HG02623 (cell line): ENCODE data around the gene NRP1.
A peak's percentile ranks its signal among the peaks of the same experiment; 100 is the strongest.

Experiments
- ATAC-seq: cut with Tn5 transposase; IDR thresholded peaks from one replicate; pipeline ENCODE4 v1.9.1; 2021; ENCODE audit warnings: moderate library complexity; ENCODE audit not compliant: unreplicated experiment

The NRP1 gene

GRCh38 chr10:33350041-33350440 is 15.6 kb upstream of the NRP1 start:
- no peak for ATAC-seq

- ATAC-seq, result no peak
Observed at GRCh38 chr10:33349268-33349667, 14.8 kb upstream of the NRP1 start.

DNA sequence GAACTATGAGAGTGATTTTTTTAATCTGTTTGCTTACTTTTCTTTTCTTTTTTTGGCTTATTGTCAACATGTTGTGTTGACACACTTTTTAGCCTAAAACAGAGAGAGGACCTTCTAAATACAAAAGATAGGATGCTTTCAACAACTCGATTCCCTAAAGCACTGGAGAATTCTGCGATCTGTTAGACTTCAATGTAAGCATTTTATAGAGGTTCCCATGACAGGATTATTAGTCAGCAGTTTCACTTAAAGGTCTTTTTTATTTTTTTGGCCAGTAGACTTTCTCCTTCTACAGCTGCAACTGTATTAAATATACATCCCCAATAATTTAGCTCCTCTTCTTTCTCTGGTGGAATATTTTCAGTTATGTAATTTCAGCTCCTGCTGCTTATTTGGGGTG is 12.7 kb upstream of the NRP1 start:
- no peak for ATAC-seq

DNA sequence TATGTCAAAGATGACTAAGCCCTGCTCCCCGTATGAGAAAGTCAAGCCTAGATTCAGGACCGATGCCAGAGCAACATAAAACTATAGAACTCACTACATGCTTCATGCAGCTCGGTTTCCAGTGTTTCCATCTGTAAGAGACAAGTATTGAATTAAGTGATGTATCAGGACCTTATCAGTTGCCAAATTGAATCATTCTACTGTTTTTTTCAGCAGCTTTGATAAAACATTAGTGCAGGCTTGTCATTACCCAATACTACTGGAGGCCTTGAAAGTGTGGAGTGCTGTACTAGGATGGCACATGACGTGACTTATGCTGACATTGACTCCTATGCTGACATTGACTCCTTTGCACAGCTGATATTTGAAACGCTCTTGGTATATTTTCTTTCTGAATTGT is 10.8 kb upstream of the NRP1 start:
- ATAC-seq, result no peak

DNA sequence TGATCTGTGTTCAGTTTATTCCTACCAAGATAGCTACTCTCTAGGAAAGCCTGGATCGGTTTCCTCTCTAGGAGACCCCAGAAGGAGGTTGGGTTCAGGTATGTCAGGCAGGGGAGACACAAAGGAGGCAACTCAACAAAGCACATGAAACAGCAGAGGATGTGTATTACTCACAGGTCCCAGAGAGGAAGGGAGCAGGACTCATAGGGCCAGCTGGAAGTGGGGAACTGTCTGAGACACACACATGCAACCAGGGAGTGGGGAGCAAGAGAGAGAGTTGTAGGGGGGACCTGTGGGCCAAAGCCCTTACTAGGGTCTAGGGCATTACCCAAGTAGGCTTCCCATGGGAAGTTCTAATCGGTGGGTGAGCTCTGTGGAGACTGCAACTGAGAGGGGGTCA is 10.2 kb upstream of the NRP1 start:
- no peak for ATAC-seq

DNA sequence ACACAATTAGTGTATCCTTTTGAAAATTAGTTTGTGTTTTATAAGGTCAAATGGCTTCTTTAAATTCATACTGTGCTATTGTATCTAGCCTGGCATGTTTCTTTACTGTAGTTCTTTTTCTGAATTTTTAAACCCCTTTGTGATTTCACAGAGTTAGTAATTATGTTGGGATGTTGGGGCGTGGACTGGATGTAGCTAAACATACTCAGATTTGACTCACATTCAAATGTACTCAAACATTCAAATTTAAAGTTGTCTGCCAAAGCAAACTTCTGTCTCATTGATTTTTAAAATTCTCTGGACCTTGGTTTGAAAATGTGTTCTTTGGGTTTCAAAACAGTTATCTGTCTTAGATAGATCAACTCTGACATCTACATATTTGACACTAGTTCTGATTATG is 7.2 kb upstream of the NRP1 start:
- ATAC-seq, result no peak

- no peak for ATAC-seq
Observed at GRCh38 chr10:33337326-33337957, 3.0 kb upstream of the NRP1 start.

DNA sequence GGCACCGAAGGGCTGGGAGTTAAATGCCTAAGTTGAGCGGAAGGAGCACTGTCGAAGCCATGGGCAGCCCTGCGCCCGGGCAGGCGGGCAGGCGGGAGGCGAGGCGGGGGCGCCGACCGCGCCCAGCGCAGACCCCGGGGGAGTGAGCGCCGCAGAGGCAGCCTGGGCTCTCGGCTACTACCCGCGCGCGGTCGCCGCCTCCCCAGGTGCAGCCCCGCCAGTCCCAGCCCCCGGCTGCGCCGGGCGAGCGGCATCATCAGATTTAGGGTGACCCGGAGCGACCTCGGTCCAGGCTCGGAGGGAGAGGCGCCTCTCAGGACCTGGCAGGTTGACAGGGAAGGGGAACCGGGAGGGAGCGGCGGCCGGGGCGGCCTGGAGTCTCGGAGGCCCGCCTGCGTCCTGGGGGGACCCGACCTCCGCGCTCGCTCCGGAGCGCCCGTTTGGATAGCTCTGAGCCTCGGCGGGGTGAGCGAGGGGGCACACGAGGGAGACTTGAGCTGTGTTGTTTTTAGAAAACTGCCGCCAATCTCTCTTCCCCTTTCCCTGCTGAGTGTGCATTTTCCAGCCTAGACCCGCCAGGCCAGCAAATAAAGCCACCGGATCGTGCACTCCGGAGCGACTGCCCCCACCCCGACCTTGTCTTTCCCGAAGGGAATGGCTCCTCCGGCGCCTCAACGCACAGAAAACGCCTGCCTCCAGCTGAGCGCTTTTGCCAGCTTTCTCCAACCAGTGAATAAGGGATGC is 2.3 kb upstream of the NRP1 start:
- no peak for ATAC-seq

DNA sequence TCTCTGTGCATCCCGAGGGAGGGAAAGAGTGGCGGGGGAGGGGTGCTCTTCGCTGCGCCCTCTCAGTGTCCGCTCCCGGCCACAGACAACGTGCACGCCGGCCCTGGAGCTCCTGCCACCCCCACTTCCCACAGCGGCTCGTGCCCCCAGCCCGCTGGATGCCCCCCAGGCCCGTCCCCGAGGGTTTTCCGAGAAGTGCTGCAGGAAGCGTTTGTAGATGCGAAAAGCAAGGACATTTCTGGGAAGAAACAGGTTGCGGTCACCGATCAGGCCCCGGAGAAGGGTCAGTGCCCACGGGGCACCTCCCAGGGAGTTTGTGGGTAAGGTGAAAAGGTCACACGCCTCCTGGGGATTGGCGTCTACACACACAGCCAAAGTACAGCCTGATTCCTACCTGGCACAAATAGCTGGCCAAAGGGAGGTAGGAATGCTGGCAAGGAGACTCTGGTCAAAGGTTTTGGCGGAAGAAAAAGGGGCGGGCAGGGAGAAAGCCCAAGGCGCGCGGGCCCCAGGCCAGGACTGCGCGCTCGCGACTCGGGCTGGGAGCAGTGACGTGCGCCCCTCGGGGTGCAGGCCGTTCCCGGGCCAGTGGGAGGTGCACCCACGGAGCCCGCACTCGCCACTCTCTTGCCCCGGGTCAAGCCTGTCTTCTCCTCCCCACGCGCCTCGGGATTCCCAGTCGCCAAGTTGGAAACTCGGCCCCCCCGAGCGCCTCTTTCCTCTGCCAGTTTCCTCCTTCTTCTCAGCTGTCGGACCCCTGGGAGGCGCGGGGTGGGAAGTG is 1.5 kb upstream of the NRP1 start:
- ATAC-seq, result no peak

DNA sequence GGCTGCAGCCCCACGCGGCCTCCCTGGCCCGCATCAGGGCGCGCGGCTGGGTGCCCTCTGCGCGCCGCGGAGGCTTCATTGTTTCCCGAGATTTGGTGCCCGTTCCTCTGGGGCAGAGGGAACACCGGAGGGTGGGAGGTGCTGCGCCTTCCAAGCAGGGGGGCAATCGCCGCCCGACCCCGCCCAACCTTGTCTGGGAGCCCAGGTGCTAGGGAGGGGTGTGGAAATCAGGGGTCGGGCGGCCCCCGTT is 1.0 kb upstream of the NRP1 start:
- ATAC-seq, result no peak

DNA sequence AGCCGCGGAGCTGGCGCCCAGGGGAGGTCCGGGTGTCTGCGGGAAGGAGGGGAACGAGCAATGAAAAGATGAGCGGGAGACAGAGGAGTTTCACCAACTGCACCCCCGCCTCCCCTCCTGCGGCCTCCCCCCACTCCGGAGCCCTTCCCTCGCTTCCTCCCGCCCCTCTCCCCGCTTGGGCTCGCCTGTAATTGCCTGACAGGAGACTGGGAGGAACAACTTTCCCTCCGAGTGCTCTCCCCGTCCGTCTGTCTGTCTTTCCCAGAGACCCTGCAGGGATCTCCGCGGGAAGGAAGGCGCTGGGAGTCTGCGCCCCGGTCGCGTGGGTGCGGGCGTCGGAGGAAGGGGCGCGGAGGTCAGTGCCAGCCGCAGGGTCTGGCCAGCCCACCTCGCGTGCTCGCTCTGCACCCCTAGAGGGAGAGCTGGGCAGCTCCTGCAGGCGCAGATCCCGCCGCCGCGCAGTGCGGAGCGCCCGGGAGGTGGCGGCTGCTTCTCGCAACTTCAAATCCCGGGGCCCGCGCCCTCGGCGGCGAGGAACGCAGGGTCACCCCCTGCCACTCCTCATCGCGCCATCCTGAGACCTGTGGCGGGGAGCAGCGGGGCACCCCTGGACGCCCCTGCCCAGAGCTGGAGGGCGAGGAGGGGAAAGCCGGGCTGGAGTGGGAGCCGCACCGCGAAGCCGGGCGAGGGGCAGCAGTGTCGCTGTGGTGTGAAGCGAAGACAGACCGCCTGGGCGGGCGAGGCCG is 511 bp upstream of the NRP1 start:
- ATAC-seq, result no peak

DNA sequence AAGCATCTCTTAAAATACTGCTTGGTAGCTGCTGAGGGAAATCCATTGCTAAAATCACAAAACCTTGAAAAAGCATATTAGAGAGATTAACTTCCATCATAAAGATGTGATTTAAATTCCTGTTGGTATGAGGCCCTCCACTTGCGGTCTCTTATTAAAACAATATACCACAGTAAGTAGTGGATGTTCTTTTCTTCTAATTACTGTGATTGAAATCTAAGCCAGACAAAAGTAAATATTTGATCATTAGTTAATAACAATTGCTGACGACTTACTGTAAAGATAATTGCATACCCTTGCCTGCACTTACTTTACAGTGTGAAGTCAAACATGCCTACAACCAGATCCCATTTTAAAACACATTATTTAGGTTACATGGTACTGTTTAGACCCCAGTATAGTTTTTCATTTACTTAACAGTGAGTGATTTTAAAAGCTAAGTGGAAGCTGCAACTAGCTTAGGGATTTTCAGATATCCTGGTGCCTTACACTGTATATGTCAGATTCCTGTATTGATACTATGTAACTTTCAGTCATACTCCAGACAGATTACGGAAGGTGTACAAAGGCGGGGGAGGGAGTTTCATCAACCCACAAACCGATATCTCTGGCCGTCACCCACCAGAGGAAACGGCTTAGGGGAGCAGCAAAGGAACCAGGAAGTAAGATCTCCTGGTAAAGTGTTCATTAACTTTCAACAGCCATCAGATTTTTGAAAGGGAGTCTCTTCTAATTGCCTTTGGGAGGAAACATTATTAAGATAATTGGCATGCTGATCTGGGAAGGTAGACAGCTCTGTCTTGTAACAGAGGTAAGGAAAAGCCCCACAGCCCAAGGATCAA is 986 bp downstream of the NRP1 start:
- ATAC-seq, result no peak

DNA sequence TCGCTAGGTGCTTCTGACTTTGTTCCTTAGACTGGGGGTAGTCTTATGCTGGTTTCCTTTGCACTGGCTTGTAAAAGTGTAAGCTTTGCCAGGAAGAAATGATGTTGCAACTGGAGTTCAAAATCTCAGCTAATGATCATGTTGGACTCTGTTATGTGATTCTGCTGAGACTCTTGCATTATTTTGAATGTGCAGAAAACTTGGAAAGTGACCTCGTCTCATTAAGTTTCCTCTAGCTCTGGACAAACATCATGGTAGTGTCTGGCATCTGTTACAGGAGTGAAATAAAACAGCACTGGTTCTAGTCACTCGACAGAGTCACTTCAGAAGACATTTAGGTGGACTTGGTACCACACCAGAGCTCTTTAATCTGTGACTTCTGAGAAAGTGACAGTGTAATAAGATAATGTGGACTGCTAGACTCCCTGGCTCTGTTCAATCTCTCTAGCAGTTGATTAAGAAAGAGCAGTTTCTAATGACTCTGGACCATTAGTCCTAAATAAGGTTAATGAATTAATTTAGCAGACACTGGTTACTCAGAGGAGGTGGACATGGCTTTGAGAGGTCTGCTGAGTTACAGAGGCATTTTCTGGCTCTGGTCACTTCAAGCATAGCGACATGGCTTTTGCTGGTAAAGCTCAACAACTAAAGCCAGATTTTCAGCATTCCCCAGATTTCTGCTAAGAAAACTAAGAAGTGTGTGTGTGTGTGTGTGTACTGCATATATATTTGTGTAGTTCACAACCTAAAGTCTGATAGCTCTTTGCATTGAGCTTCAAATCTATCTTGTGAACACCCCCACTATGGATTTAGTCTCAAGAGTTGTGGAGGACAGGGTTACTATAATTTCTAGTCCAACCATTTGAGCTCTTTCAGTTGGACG is 2.0 kb downstream of the NRP1 start:
- ATAC-seq, result no peak

DNA sequence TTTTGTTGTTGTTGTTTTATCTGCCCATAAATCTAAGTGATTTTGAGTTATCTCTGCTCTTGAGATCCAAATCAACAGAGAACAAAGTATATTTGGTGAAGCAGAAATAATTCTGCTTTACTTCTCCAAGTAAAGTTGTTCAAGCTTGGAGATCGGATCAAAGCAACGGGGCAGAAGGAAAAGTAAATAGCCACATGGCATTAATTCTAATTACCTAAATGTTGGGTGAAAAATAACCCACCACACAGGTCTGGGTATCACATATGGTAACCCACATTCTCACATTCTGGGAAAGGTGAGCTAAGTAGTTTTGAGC is 3.1 kb downstream of the NRP1 start:
- ATAC-seq, result no peak

DNA sequence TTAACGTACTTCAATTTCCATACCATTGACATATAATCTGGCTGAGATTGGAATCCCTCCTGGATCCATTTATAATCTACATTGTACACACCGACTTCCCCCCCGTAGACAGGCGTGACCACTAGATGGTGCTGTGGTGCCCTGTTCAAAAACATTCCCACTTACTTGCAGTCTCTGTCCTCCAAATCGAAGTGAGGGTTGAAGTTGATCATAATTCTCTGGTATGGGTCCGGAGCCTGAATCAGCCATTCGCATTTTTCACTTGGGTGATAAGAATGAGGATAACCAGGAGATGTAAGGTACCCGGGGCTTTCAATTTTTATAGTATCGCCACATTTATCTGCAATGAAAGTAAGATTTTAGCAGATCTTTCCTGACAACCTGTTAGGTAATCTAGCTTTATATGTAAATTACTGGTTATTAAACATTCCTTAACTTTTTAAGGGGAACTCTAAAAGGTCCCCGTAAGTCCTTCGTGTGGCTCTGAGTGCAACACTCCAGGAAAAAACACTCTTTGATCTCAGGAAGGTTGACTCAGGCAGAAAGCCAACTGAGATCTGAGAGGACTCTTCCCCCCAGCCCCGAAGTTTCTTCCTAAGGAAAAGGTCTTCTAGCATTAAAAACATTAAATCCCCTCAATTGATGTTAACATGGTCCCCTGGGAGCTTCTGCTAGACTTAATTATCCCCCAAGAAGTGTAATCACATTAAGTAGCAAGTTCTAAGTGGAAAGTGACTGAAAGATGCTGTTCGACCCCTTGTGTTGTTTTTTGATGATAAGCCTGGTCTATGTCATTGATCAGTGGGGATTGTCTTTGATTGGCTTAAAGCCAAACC is 3.7 kb downstream of the NRP1 start:
- ATAC-seq, result peak; percentile 53

- ATAC-seq, result no peak
Observed at GRCh38 chr10:33329178-33329577, 5.3 kb downstream of the NRP1 start.

- no peak for ATAC-seq
Observed at GRCh38 chr10:33328253-33328652, 6.2 kb downstream of the NRP1 start.

DNA sequence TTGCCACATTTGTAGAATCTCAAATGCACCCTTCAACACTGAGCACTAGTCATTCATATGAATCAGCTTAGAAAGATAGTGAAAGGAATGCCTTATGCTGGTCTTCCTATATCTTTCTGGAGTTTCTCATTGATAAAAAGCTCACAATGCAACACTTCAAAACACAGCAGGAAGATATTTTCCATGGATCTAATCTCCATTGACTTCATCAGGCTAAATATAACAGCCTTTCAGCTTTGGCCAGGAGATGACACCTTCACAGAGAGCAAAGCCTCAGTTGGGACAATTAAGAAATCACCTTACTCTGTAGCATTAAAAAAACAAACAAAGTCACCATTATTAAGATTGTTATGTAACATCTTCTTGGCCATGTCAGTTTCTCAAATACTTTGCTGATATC is 6.7 kb downstream of the NRP1 start:
- ATAC-seq, result no peak

DNA sequence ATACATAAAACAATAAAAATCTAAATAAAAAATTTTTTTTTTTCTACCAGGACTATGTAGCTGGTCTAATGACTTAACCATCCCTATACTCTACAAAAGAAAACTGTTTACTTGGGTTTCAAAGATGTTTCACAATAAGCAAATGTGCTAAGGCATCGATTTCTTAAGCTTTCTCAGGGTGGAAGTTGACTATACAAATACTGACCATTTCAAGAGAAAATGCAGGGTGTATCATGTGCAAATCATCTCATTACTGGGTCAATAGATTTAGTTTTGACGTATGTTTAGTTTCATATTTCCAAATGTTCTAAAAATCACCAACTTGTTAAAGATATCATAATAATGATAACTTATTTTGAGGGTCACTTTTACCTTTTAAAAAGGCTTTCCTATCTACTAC is 7.5 kb downstream of the NRP1 start:
- ATAC-seq, result no peak
